Measurements from ENCODE around the gene ERC2. TPM values are rescaled to one million over a fixed set of nuclear protein-coding genes. Genes with fewer than 3 reads are reported as not detected.
"Not testable (repeated sequence)": the region's sequence is repeated elsewhere in the genome, so short reads cannot be mapped to it uniquely, and the experiment has no call there.

ERC2 gene
- total RNA-seq, 1 donor from 2014 or later: 1.5 TPM

- no peak for ATAC-seq
- DNase-seq: no peak
- Histone ChIP-seq H3K9me3 (no peaks in the 10 kb centered on the region), H3K27ac (no peak overlapping the region), H3K4me3 (no peak overlapping the region), H3K27me3 (ENCODE audit: low read depth) (no peaks in the 10 kb centered on the region), H3K36me3 (no peaks in the 10 kb centered on the region), H3K4me1 (no peaks in the 10 kb centered on the region)
- intact Hi-C loops (cut with DNase I): no loop called here
- no peak for TF ChIP-seq CTCF (IDR thresholded peaks at IDR 0.05)
Observed at GRCh38 chr3:56277236-56277635, 191.0 kb downstream of the ERC2 start.

- Histone ChIP-seq H3K27me3 (ENCODE audit: low read depth) (no peaks in the 10 kb centered on the region), H3K4me1 (no peaks in the 10 kb centered on the region), H3K36me3 (no peaks in the 10 kb centered on the region), H3K27ac (no peak overlapping the region), H3K9me3 (no peaks in the 10 kb centered on the region), H3K4me3 (no peak overlapping the region)
- intact Hi-C loops (cut with DNase I): no loop called here
- ATAC-seq: no peak
- no peak for TF ChIP-seq CTCF (IDR thresholded peaks at IDR 0.05)
- no peak for DNase-seq
Observed at GRCh38 chr3:56275120-56275519, 193.1 kb downstream of the ERC2 start.

- Histone ChIP-seq H3K27ac (no peak overlapping the region), H3K4me3 (no peak overlapping the region), H3K27me3 (ENCODE audit: low read depth) (no peaks in the 10 kb centered on the region), H3K36me3 (no peaks in the 10 kb centered on the region), H3K9me3 (no peaks in the 10 kb centered on the region), H3K4me1 (no peaks in the 10 kb centered on the region)
- no peak for ATAC-seq
- DNase-seq: no peak
- no peak for TF ChIP-seq CTCF (IDR thresholded peaks at IDR 0.05)
- intact Hi-C loops (cut with DNase I): no loop called here
Observed at GRCh38 chr3:56269755-56270535, 198.3 kb downstream of the ERC2 start.

GRCh38 chr3:56268616-56269383, 199.5 kb downstream of the ERC2 start:
- DNase-seq: no peak
- Histone ChIP-seq H3K4me1 (no peaks in the 10 kb centered on the region), H3K4me3 (no peak overlapping the region), H3K27me3 (ENCODE audit: low read depth) (no peaks in the 10 kb centered on the region), H3K9me3 (no peaks in the 10 kb centered on the region), H3K27ac (no peak overlapping the region), H3K36me3 (no peaks in the 10 kb centered on the region)
- ATAC-seq: no peak
- intact Hi-C loops (cut with DNase I): no loop called here
- no peak for TF ChIP-seq CTCF (IDR thresholded peaks at IDR 0.05)

- H3K4me1 ChIP-seq; H3K4me3 ChIP-seq; H3K27ac ChIP-seq; ATAC-seq; DNase-seq; H3K36me3 ChIP-seq; intact Hi-C loops (cut with DNase I); H3K27me3 ChIP-seq (ENCODE audit: low read depth); H3K9me3 ChIP-seq: not testable (repeated sequence)
Observed at GRCh38 chr3:56261852-56262251, 206.4 kb downstream of the ERC2 start.

- no peak for DNase-seq
- Histone ChIP-seq H3K4me3 (no peak overlapping the region), H3K36me3 (no peaks in the 10 kb centered on the region), H3K9me3 (no peaks in the 10 kb centered on the region), H3K27ac (no peak overlapping the region), H3K4me1 (no peaks in the 10 kb centered on the region), H3K27me3 (ENCODE audit: low read depth) (no peaks in the 10 kb centered on the region)
- intact Hi-C loops (cut with DNase I): no loop called here
- ATAC-seq: no peak
- TF ChIP-seq CTCF (IDR thresholded peaks at IDR 0.05): no peak
Observed at GRCh38 chr3:56260262-56260661, 208.0 kb downstream of the ERC2 start.

Data from lower lobe of right lung (tissue), 2 donors.